B cell (primary cell): ENCODE measurements around the gene GPR143. TPM values are rescaled to one million over a fixed set of nuclear protein-coding genes. Genes with fewer than 3 reads are reported as not detected.

Source experiments
- ATAC-seq: fragments of 200-7000 bp; cut with Tn5 transposase; one replicate; pipeline ENCODE4 v1.10.0; 2021; ENCODE audit warnings: low read depth, mild to moderate bottlenecking, moderate number of reproducible peaks, moderate library complexity
- CTCF ChIA-PET: fragments of 350-600 bp; sonication (Branson Sonifier 250); formaldehyde crosslinking; loops from one replicate; lab custom pipeline; 2021; ENCODE audit warnings: antibody characterized with exemption, inconsistent platforms; lab: Charles Lee
- POLR2A ChIA-PET: fragments of 350-600 bp; sonication (Branson Sonifier 250); formaldehyde crosslinking; loops from one replicate; lab custom pipeline; 2021; ENCODE audit warnings: antibody characterized with exemption; lab: Charles Lee
- DNase-seq: peaks from one replicate; pipeline ENCODE4 v3.0.0; 2013
- H2AFZ ChIP-seq: 2 replicates; pipeline ENCODE4 v1.6.1; 2012; ENCODE audit warnings: mild to moderate bottlenecking, low read depth, low read length; ENCODE audit not compliant: insufficient read depth, poor library complexity, severe bottlenecking
- H3K27ac ChIP-seq, 2 donors: 1 replicate in 1 of 2; 2 replicates in 1 of 2; pipeline ENCODE4 v1.5.1; 2012 to 2013; ENCODE audit warnings: low read length in 2 of 2, mild to moderate bottlenecking in 2 of 2, moderate library complexity in 1 of 2
- H3K27me3 ChIP-seq, 4 experiments: fragments of 200-600 bp in 1 of 4; sonication (generic) in 1 of 4; replicated peaks in 1 of 4; 1 replicate in 2 of 4; 2 replicates in 2 of 4; pipeline versions ENCODE4 v1.6.1 to v1.7.0; 2013 to 2016; ENCODE audit warnings: low read length in 3 of 4, mild to moderate bottlenecking in 2 of 4, mixed read lengths in 1 of 4, moderate library complexity in 1 of 4; ENCODE audit not compliant: insufficient read depth in 4 of 4, control insufficient read depth in 3 of 4; ENCODE audit errors: control extremely low read depth in 1 of 4
- H3K36me3 ChIP-seq, 2 experiments: replicated peaks in 1 of 2; 1 replicate in 1 of 2; 2 replicates in 1 of 2; pipeline versions ENCODE4 v1.6.1 to v1.7.1; 2013; ENCODE audit warnings: low read length in 1 of 2; ENCODE audit not compliant: insufficient read depth in 2 of 2, control insufficient read depth in 1 of 2; ENCODE audit errors: control extremely low read depth in 1 of 2, extremely low read depth in 1 of 2
- H3K4me1 ChIP-seq, 2 donors: fragments of 200-600 bp in 1 of 2; sonication (generic) in 1 of 2; 1 replicate in 1 of 2; 2 replicates in 1 of 2; pipeline versions ENCODE4 v1.5.1 to v1.6.1; 2013 to 2017; ENCODE audit warnings: low read length in 2 of 2; ENCODE audit not compliant: control insufficient read depth in 2 of 2, insufficient read depth in 2 of 2
- H3K4me2 ChIP-seq: replicated peaks from 2 replicates; pipeline ENCODE3; 2012; ENCODE audit warnings: mild to moderate bottlenecking, low read depth, low read length; ENCODE audit not compliant: poor library complexity, severe bottlenecking
- H3K4me3 ChIP-seq, 5 experiments: fragments of 200-600 bp in 1 of 5; sonication (generic) in 1 of 5; 1 replicate in 3 of 5; 2 replicates in 2 of 5; pipeline versions ENCODE4 v1.5.1 to v1.7.0; 2011 to 2016; ENCODE audit warnings: low read length in 4 of 5, mild to moderate bottlenecking in 4 of 5, low read depth in 2 of 5, control low read depth in 1 of 5, moderate library complexity in 1 of 5; ENCODE audit not compliant: insufficient read depth in 1 of 5; ENCODE audit errors: control extremely low read depth in 1 of 5, extremely low read depth in 1 of 5
- H3K79me2 ChIP-seq: fragments of 200-600 bp; sonication (generic); one replicate; pipeline ENCODE4 v1.6.0; 2016; ENCODE audit warnings: low read length; ENCODE audit not compliant: control insufficient read depth, insufficient read depth
- H3K9ac ChIP-seq: fragments of 200-600 bp; sonication (generic); 2 replicates; pipeline ENCODE4 v1.6.1; 2017; ENCODE audit warnings: mild to moderate bottlenecking, low read length, moderate library complexity
- H3K9me3 ChIP-seq, 3 donors: one replicate each; pipeline versions ENCODE4 v1.6.1 to v1.7.1; 2013; ENCODE audit warnings: low read length in 2 of 3; ENCODE audit not compliant: control insufficient read depth in 2 of 3, insufficient read depth in 1 of 3; ENCODE audit errors: control extremely low read depth in 1 of 3
- H4K20me1 ChIP-seq: 2 replicates; pipeline ENCODE4 v1.6.0; 2012; ENCODE audit warnings: mild to moderate bottlenecking, low read length; ENCODE audit not compliant: insufficient read depth, control insufficient read depth, poor library complexity, severe bottlenecking
- H3K27ac Mint-ChIP-seq: one replicate; pipeline ENCODE4 v1.8.0; 2021; ENCODE audit warnings: mixed read lengths
- H3K27me3 Mint-ChIP-seq: one replicate; pipeline ENCODE4 v1.8.0; 2021; ENCODE audit warnings: mixed read lengths
- H3K4me1 Mint-ChIP-seq: one replicate; pipeline ENCODE4 v1.8.0; 2021; ENCODE audit warnings: mixed read lengths
- H3K4me3 Mint-ChIP-seq: one replicate; pipeline ENCODE4 v1.8.0; 2021; ENCODE audit warnings: mixed read lengths
- H3K9me3 Mint-ChIP-seq: one replicate; pipeline ENCODE4 v1.8.0; 2022; ENCODE audit warnings: mixed read lengths; ENCODE audit not compliant: insufficient read depth
- CTCF ChIP-seq: fragments of 200-600 bp; IDR thresholded peaks from one replicate; pipeline ENCODE4 v1.8.0; 2022; ENCODE audit warnings: antibody characterized with exemption, mild to moderate bottlenecking
- EZH2 ChIP-seq: IDR thresholded peaks from 2 replicates; pipeline ENCODE4 v1.6.1; 2012; ENCODE audit warnings: borderline replicate concordance, low read depth, mild to moderate bottlenecking, moderate library complexity, low read length; ENCODE audit not compliant: insufficient read depth, poor library complexity, severe bottlenecking
- WGBS: methylation state at CpG from one replicate; pipeline ENCODE4 v1.1.5; 2013; ENCODE audit warnings: missing lambda C conversion rate; ENCODE audit not compliant: insufficient coverage; 5-methylcytosine and 5-hydroxymethylcytosine counted together
- intact Hi-C: fragments of 100-400 bp; cut with micrococcal nuclease; formaldehyde crosslinking; loops from one replicate; pipeline ENCODE4 v1.10.0; 2022
- polyA plus RNA-seq: library from polyadenylated mRNA; depleted of rRNA; stranded (reverse); fragments of >200 nt; gene quantifications from 2 replicates; pipeline ENCODE4 v1.2.3, GENCODE V29; 2012
- total RNA-seq, 2 donors: library from RNA; stranded (reverse); fragments of 120-200 nt in 1 of 2; gene quantifications; 1 replicate in 1 of 2; 2 replicates in 1 of 2; pipeline versions ENCODE4 v1.2.3 to v1.2.4, GENCODE V29; 2013 to 2022

The GPR143 gene
- total and polyA plus RNA-seq, 2 donors (not counting 1 experiment from before 2014, with no cell fraction given) = not detected

DNA sequence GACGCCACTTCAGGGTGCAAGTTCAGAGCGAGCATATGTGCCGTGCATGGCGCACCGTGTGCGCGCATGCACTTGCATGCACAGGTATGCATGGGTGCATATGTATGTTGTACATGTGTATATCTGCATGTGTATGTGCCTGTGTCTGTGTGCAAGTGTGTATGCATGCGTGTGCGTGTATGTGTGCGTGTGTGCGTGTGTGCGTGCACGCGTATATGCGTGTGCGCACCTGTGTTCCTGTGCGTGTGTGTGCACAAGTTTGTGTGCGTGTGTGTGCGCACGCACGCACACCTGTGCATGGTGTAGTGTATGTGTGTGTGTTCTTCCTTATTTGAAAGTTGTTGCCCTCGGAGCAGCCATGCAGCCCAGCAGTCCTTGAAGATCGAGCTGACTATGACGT is 76.8 kb downstream of the GPR143 start:
- no peaks in the 10 kb centered on the region for H3K4me1 ChIP-seq
- H3K27me3 ChIP-seq = no peaks in the 10 kb centered on the region
- no peak for TF ChIP-seq EZH2
- TF ChIP-seq CTCF = no peak
- Mint-ChIP-seq H3K27ac (no peak overlapping the region), H3K4me1 (no peaks in the 10 kb centered on the region), H3K4me3 (no peak overlapping the region), H3K27me3 (no peaks in the 10 kb centered on the region), H3K9me3 (no peaks in the 10 kb centered on the region)
- H3K79me2 ChIP-seq = no peaks in the 10 kb centered on the region
- ChIA-PET POLR2A (no interaction called here), CTCF (no interaction called here)
- H3K9ac ChIP-seq = no peak overlapping the region
- H3K27ac ChIP-seq = no peak overlapping the region
- H3K9me3 ChIP-seq = no peaks in the 10 kb centered on the region
- 96% methylated on average over 12 of the region's 24 CpGs for WGBS
- DNase-seq (no peak), ATAC-seq (no peak)
- no peaks in the 10 kb centered on the region for H4K20me1 ChIP-seq
- H3K4me2 ChIP-seq = no peak overlapping the region
- H3K4me3 ChIP-seq = no peak overlapping the region
- intact Hi-C loops = no loop called here
- no peak overlapping the region for H2AFZ ChIP-seq
- peaks cover 0 to 39% of the 10 kb centered on the region in 2 experiments for H3K36me3 ChIP-seq

GRCh38 chrX:9687899-9688298 is 77.7 kb downstream of the GPR143 start:
- H3K4me3 Mint-ChIP-seq = no peak overlapping the region
- no peaks in the 10 kb centered on the region for H3K27me3 ChIP-seq
- intact Hi-C loops = no loop called here
- CTCF ChIA-PET = no interaction called here
- no peaks in the 10 kb centered on the region for H3K27me3 Mint-ChIP-seq
- H3K9me3 Mint-ChIP-seq = no peaks in the 10 kb centered on the region
- no peak overlapping the region for H2AFZ ChIP-seq
- H3K9ac ChIP-seq = no peak overlapping the region
- peaks cover 0 to 31% of the 10 kb centered on the region in 2 experiments for H3K36me3 ChIP-seq
- no peaks in the 10 kb centered on the region for H3K9me3 ChIP-seq
- no peak overlapping the region for H3K4me2 ChIP-seq
- POLR2A ChIA-PET = no interaction called here
- H3K27ac Mint-ChIP-seq = no peak overlapping the region
- no peaks in the 10 kb centered on the region for H4K20me1 ChIP-seq
- TF ChIP-seq CTCF (no peak), EZH2 (no peak)
- H3K4me1 ChIP-seq = no peaks in the 10 kb centered on the region
- H3K27ac ChIP-seq = no peak overlapping the region
- H3K4me3 ChIP-seq = no peak overlapping the region
- DNase-seq = no peak
- ATAC-seq = no peak
- no peaks in the 10 kb centered on the region for H3K4me1 Mint-ChIP-seq
- H3K79me2 ChIP-seq = no peaks in the 10 kb centered on the region
- WGBS = 100% methylated on average over 11 of the region's 27 CpGs
